HG03575 (cell line): ENCODE results near the gene WHAMM.
"Not testable (repeated sequence)": the region's sequence is repeated elsewhere in the genome, so short reads cannot be mapped to it uniquely, and the experiment has no call there.

Experiments
- ATAC-seq: cut with Tn5 transposase; IDR thresholded peaks from one replicate; pipeline ENCODE4 v1.9.1; 2021; ENCODE audit not compliant: unreplicated experiment, insufficient number of reproducible peaks, low FRiP score; ENCODE audit errors: extremely low read depth

Gene WHAMM

GRCh38 chr15:82798531-82799166 is 10.8 kb upstream of the WHAMM start:
- no peak for ATAC-seq

GRCh38 chr15:82799183-82799841 is 10.1 kb upstream of the WHAMM start:
- ATAC-seq = no peak

GRCh38 chr15:82802497-82802896 is 6.9 kb upstream of the WHAMM start:
- ATAC-seq = no peak

DNA sequence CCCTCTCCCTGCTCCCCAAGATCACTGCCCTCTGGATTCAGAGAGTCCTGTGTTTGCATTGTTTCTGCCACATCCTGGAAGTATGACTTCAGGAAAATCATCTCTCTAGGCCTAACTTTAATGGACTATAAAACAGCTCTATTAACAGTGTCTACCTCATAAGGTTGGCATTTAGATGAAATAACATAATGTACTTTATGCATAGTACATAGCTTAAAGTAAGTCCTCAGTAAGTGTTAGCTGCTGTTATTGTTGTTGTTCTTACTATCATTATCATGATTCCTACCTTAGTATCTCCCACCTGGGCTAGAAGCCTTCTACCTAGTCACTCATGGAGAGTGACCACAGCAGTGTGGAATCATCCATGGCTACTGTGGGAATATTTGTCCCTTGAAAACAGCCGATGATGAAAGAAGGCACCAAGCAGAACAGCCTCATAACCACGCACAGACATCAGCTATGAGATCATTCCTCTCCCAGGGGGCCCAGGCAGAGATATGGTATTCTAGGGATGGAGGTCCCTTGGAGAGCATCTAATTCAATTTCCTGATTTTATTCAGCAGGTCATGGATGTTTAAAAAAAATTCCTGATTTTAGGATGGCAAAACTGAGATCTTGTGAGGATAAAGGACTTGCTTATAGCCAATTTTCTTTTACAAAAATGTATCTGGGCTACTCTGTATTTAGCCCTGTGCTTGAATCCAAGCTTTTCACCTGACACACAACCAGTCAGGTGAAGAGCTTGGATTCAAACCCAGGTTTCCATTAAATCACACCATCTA is 5.4 kb upstream of the WHAMM start:
- no peak for ATAC-seq

- ATAC-seq = no peak
Measured at GRCh38 chr15:82804575-82804949, 4.9 kb upstream of the WHAMM start.

DNA sequence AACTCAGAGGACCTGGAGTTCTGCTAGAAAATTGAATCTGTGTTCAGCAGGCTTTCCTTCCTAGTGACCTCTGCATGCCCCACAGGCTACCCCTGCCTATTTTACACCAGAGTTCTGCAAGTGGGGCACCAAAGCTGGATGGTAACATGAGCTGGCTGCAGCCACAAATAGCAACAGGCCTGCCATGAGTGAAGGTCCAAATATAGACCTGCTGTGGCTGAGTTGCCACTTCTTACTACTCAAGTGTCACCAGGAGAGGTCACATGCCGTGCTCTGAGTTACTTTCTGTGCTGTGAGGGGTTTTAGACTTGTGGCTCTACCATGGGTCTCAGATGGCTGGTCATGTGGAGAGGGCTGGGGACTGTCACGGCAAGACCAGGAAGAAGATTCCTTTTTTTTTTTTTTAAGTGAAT is 3.4 kb upstream of the WHAMM start, which contains the start of gene FSD2:
Gene FSD2 (minus strand): TSS at position 76 of the 413 bp plus-strand sequence. CDS start 18,679 bp downstream, outside the sequence.
- peak; percentile 58 for ATAC-seq

- no peak for ATAC-seq
Measured at GRCh38 chr15:82807920-82808633, 1.4 kb upstream of the WHAMM start.

DNA sequence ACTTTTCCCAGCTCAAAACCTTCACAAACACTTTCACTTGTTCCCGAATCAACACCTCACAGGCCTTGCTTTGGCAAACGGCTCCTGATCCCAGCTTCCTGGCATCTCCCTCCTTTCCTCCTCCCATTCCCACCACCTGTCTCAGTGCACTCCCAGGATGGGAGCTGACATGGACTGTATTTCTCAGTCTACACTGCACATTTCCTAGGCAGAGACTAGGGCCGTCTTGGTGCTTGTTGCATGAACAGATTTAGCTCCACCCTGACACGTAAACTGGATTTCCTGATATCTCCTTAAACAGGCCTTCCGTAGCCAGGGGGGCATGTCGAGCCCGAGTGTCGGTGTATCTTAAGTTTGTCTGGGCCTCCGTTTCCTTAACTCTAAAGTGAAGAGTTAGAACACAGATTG is 790 bp upstream of the WHAMM start:
- no peak for ATAC-seq

- no peak for ATAC-seq
Measured at GRCh38 chr15:82810061-82810889, 847 bp downstream of the WHAMM start.

DNA sequence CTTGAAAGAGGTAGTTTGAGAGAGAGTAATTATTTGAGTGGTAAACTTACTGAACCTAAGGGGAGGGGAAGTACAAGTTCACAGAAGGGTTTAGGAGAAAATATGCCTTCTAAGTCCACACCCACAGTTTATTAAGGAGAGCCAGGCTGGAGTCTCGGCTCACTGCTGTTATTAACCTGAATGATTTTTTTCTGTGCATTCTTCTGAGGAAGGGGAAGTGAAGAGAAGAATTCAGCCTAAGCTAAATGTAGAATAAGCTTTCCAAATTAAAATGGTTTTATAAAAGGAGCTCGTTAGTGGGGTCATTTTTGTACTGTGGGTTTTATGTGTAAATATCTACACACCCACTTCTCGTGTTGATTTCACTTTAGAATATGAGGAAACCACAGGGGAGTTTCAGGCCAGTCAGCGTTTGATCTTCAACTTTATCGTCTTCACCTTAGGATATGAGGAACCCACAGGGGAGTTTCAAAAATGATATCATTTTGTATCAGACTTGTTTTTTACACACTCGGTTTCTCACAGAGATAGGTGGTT is 1.5 kb downstream of the WHAMM start:
- ATAC-seq = no peak

GRCh38 chr15:82812994-82813393 is 3.6 kb downstream of the WHAMM start:
- no peak for ATAC-seq

GRCh38 chr15:82820128-82820527 is 10.7 kb downstream of the WHAMM start:
- no peak for ATAC-seq

DNA sequence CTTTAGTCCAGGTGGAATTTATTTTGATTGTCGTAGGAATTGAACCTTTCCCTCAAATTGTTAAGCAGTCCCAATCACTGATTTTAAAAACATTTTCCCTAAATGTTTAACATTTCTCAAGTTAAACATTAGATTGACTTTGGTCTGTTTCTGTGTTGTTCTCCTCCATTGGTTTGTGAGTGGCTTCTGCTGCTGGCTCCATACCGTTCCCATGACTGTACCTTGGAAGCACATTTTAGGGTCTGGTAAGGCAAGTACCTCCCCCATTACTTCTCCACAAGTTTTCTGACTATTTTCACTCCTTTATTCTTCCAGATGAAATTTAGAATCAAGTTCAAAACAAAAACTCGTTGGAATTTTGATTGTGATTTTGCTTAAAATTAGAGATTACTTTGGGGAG is 12.0 kb downstream of the WHAMM start:
- ATAC-seq = not testable (repeated sequence)

- not testable (repeated sequence) for ATAC-seq
Measured at GRCh38 chr15:82821851-82822250, 12.4 kb downstream of the WHAMM start.

DNA sequence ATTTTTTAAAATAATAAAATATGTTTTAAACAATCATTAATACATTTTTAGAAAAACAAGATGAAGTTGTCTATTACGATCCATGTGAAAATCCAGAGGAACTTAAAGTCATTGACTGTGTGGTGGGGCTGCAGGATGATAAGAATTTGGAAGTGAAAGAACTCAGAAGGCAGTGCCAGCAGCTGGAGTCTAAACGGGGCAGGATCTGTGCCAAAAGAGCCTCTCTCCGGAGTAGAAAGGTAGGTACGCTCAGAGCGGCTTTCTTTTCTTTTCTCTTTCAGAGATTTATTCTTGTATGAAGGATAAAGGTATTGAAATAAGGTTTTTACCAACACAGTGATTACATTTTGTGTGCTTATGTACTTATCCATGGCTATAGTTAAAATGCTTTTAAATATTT is 13.6 kb downstream of the WHAMM start:
- no peak for ATAC-seq

GRCh38 chr15:82828075-82828474 is 18.6 kb downstream of the WHAMM start:
- no peak for ATAC-seq

DNA sequence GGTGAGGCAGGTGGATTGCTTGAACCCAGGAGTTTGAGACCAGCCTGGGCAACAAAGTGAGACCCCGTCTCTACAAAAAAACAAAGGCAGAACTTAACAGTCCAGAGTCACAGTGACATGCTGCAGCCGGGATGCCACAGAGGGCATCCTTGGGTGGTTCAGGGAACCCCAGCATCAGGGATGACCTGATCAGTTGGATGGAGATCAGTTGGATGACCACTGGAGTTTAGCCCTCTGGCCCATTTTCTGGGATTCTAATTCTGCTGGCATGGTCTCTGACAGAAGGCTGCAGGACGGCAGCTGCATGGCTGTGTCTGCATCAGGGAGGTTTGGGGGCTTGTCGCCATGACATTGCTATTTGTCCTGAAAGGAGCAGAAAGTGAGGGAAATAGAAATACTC is 19.8 kb downstream of the WHAMM start:
- ATAC-seq = no peak

GRCh38 chr15:82830427-82831173 is 21.2 kb downstream of the WHAMM start:
- no peak for ATAC-seq
